Measurements from ENCODE around the gene HJURP. TPM values are rescaled to one million over a fixed set of nuclear protein-coding genes. Genes with fewer than 3 reads are reported as not detected.
A peak's percentile ranks its signal among the peaks of the same experiment; 100 is the strongest.

HJURP gene
- total RNA-seq, 1 experiment from 2014 or later, result 35.0 TPM

- Mint-ChIP-seq H3K4me3 (ENCODE audit: unreplicated experiment) (no peak overlapping the region), H3K4me1 (ENCODE audit: low read depth, unreplicated experiment) (no peaks in the 10 kb centered on the region), H3K27ac (ENCODE audit: unreplicated experiment) (no peak overlapping the region), H3K27me3 (ENCODE audit: insufficient read depth, unreplicated experiment) (no peaks in the 10 kb centered on the region), H3K36me3 (ENCODE audit: insufficient read depth, unreplicated experiment) (peaks cover 69% of the 10 kb centered on the region), H3K9me3 (ENCODE audit: unreplicated experiment) (no peaks in the 10 kb centered on the region)
- ChIA-PET CTCF (no interaction called here), POLR2A (no interaction called here)
- no peaks in the 10 kb centered on the region for H3K4me1 ChIP-seq
- DNase-seq, result no peak
- H3K4me3 ChIP-seq (ENCODE audit: low read depth, low read length), result no peak overlapping the region
- no peaks in the 10 kb centered on the region for H3K9me3 ChIP-seq
- intact Hi-C loops (cut with micrococcal nuclease; ENCODE audit: unreplicated experiment), result no loop called here
- H3K27me3 ChIP-seq (replicated peaks; ENCODE audit: control insufficient read depth, insufficient read depth, low read length), result no peaks in the 10 kb centered on the region
- TF ChIP-seq CTCF (IDR thresholded peaks at IDR 0.05; ENCODE audit: insufficient read depth in 1 of 2, low read depth in 1 of 2, low read length in 1 of 2, severe bottlenecking in 1 of 2, unreplicated experiment in 1 of 2), result no peak
- BruUV-seq (replicated peaks), result no TSS peak
- no peaks in the 10 kb centered on the region; the same call in 1 of the 2 replicates for H3K36me3 ChIP-seq (ENCODE audit: control insufficient read depth, insufficient read depth, low read length)
Observed at GRCh38 chr2:233835230-233836186, 18.8 kb downstream of the HJURP start.

- POLR2A ChIA-PET, result no interaction called here
- intact Hi-C loops (cut with micrococcal nuclease; ENCODE audit: unreplicated experiment), result loop anchor here (5.0 kb wide), 1 partner anchor 351 kb away; no protein-coding TSS in a partner anchor
- H3K27me3 Mint-ChIP-seq (ENCODE audit: insufficient read depth, unreplicated experiment), result no peaks in the 10 kb centered on the region
- Histone ChIP-seq H3K27me3 (replicated peaks; ENCODE audit: control insufficient read depth, insufficient read depth, low read length) (no peaks in the 10 kb centered on the region), H3K9me3 (no peaks in the 10 kb centered on the region), H3K4me3 (ENCODE audit: low read depth, low read length) (no peak overlapping the region), H3K36me3 (ENCODE audit: control insufficient read depth, insufficient read depth, low read length) (no peaks in the 10 kb centered on the region), H3K4me1 (no peaks in the 10 kb centered on the region)
- no peak overlapping the region for H3K4me3 Mint-ChIP-seq (ENCODE audit: unreplicated experiment)
- CTCF ChIA-PET, result interaction anchor here (0.7 to 1.1 kb wide), 3 partner anchors 353 to 390 kb away, joined by 4 to 6 read pairs (median 5); no protein-coding TSS in a partner anchor
- H3K9me3 Mint-ChIP-seq (ENCODE audit: unreplicated experiment), result no peaks in the 10 kb centered on the region
- TF ChIP-seq CTCF (IDR thresholded peaks at IDR 0.05; ENCODE audit: insufficient read depth in 1 of 2, low read depth in 1 of 2, low read length in 1 of 2, severe bottlenecking in 1 of 2, unreplicated experiment in 1 of 2), result no peak
- no peak for DNase-seq
- no TSS peak for BruUV-seq (replicated peaks)
- no peak overlapping the region for H3K27ac Mint-ChIP-seq (ENCODE audit: unreplicated experiment)
- H3K4me1 Mint-ChIP-seq (ENCODE audit: low read depth, unreplicated experiment), result no peaks in the 10 kb centered on the region
- peaks cover 47% of the 10 kb centered on the region for H3K36me3 Mint-ChIP-seq (ENCODE audit: insufficient read depth, unreplicated experiment)
Observed at GRCh38 chr2:233833345-233833744, 21.0 kb downstream of the HJURP start.

- Mint-ChIP-seq H3K4me1 (ENCODE audit: low read depth, unreplicated experiment) (no peaks in the 10 kb centered on the region), H3K27me3 (ENCODE audit: insufficient read depth, unreplicated experiment) (no peaks in the 10 kb centered on the region), H3K36me3 (ENCODE audit: insufficient read depth, unreplicated experiment) (peaks cover 42% of the 10 kb centered on the region), H3K4me3 (ENCODE audit: unreplicated experiment) (no peak overlapping the region), H3K27ac (ENCODE audit: unreplicated experiment) (no peak overlapping the region), H3K9me3 (ENCODE audit: unreplicated experiment) (no peaks in the 10 kb centered on the region)
- DNase-seq, result peak; percentile 47 to 55
- no peaks in the 10 kb centered on the region for H3K36me3 ChIP-seq (ENCODE audit: control insufficient read depth, insufficient read depth, low read length)
- no peaks in the 10 kb centered on the region for H3K9me3 ChIP-seq
- TF ChIP-seq CTCF (IDR thresholded peaks at IDR 0.05; ENCODE audit: insufficient read depth in 1 of 2, low read depth in 1 of 2, low read length in 1 of 2, severe bottlenecking in 1 of 2, unreplicated experiment in 1 of 2), result peak; percentile 34 to 36
- no peak overlapping the region for H3K4me3 ChIP-seq (ENCODE audit: low read depth, low read length)
- no peaks in the 10 kb centered on the region for H3K4me1 ChIP-seq
- ChIA-PET POLR2A (no interaction called here), CTCF (interaction anchor here (0.7 to 1.1 kb wide), 4 partner anchors 346 to 390 kb away, joined by 4 to 6 read pairs (median 5); no protein-coding TSS in a partner anchor)
- no TSS peak for BruUV-seq (replicated peaks)
- intact Hi-C loops (cut with micrococcal nuclease; ENCODE audit: unreplicated experiment), result loop anchor here (5.0 kb wide), 1 partner anchor 351 kb away; no protein-coding TSS in a partner anchor
- H3K27me3 ChIP-seq (replicated peaks; ENCODE audit: control insufficient read depth, insufficient read depth, low read length), result no peaks in the 10 kb centered on the region
Observed at GRCh38 chr2:233832869-233833311, 21.4 kb downstream of the HJURP start.

Data from Caco-2 (cell line).